Measurements from ENCODE around the gene TECPR2.
A peak's percentile ranks its signal among the peaks of the same experiment; 100 is the strongest.

TECPR2 gene

GRCh38 chr14:102430212-102430908 is 67.6 kb downstream of the TECPR2 start:
- no peak for DNase-seq

GRCh38 chr14:102431751-102432150 is 69.0 kb downstream of the TECPR2 start:
- DNase-seq: no peak

- DNase-seq: no peak
Measured at GRCh38 chr14:102434647-102435175, 72.0 kb downstream of the TECPR2 start.

GRCh38 chr14:102437997-102438915 is 75.5 kb downstream of the TECPR2 start:
- DNase-seq: peak; percentile 49 to 58

GRCh38 chr14:102439556-102439955 is 76.8 kb downstream of the TECPR2 start:
- DNase-seq: no peak

- no peak for DNase-seq
Measured at GRCh38 chr14:102440392-102440791, 77.7 kb downstream of the TECPR2 start.

- DNase-seq: no peak
Measured at GRCh38 chr14:102442241-102443211, 79.8 kb downstream of the TECPR2 start.

- no peak for DNase-seq
Measured at GRCh38 chr14:102445066-102445465, 82.3 kb downstream of the TECPR2 start.

GRCh38 chr14:102445641-102446040 is 82.9 kb downstream of the TECPR2 start:
- DNase-seq: no peak

GRCh38 chr14:102450206-102451063 is 87.7 kb downstream of the TECPR2 start:
- no peak for DNase-seq

GRCh38 chr14:102451064-102451352 is 88.3 kb downstream of the TECPR2 start:
- no peak for DNase-seq

- DNase-seq: no peak
Measured at GRCh38 chr14:102452302-102452701, 89.6 kb downstream of the TECPR2 start.

- DNase-seq: no peak
Measured at GRCh38 chr14:102454711-102455110, 92.0 kb downstream of the TECPR2 start.

GRCh38 chr14:102457509-102457908 is 94.8 kb downstream of the TECPR2 start:
- no peak for DNase-seq

GRCh38 chr14:102461490-102462338 is 99.0 kb downstream of the TECPR2 start:
- DNase-seq: no peak

- DNase-seq: no peak
Measured at GRCh38 chr14:102462391-102462790, 99.7 kb downstream of the TECPR2 start.

GRCh38 chr14:102464006-102464405 is 101.3 kb downstream of the TECPR2 start:
- no peak for DNase-seq

GRCh38 chr14:102464846-102465341 is 102.2 kb downstream of the TECPR2 start:
- DNase-seq: no peak

GRCh38 chr14:102469261-102469660 is 106.5 kb downstream of the TECPR2 start:
- no peak for DNase-seq

GRCh38 chr14:102471921-102472790 is 109.4 kb downstream of the TECPR2 start:
- no peak for DNase-seq
